K562 (cell line): ENCODE measurements around the gene MOB1A. TPM values are rescaled to one million over a fixed set of nuclear protein-coding genes. Genes with fewer than 3 reads are reported as not detected.

ENCODE experiments used
- ATAC-seq: fragments of 200-7000 bp; cut with Tn5 transposase; 3 replicates; pipeline ENCODE4 v1.9.1; 2020; ENCODE audit warnings: moderate library complexity
- BruUV-seq: library from RNA; stranded (reverse); fragments of 400-500 nt; replicated peaks from 2 replicates; lab custom pipeline; 2021; lab: Mats Ljungman, UMichigan
- CTCF ChIA-PET: fragments of 300-600 bp; formaldehyde crosslinking; extraction: SDS; loops from one replicate; lab custom pipeline; 2021; ENCODE audit warnings: low intra/inter-chr PET ratio; lab: Yijun Ruan, JAX
- POLR2A ChIA-PET: fragments of 300-600, 350-650 bp; sonication (Branson Sonifier 250); formaldehyde crosslinking; extraction: SDS; loops from one replicate; lab custom pipeline; 2021; ENCODE audit warnings: antibody characterized with exemption, inconsistent platforms; lab: Yijun Ruan, JAX
- DNase-seq, 4 experiments: peaks; one replicate each; pipeline versions ENCODE4 v3.0.0 to v3.0.0-alpha.2; 2011 to 2018; ENCODE audit warnings: low spot score in 3 of 4, mixed read lengths in 3 of 4; ENCODE audit errors: extremely low read depth in 1 of 4
- FAIRE-seq: peaks from 2 replicates; lab custom pipeline; 2011; peaks lifted over from hg19 to GRCh38; lab: Jason Lieb, UNC
- H2AFZ ChIP-seq: 2 replicates; pipeline ENCODE4 v1.6.0; 2011; ENCODE audit warnings: low read depth, low read length, control low read depth, inconsistent platforms
- H3K27ac ChIP-seq: fragments of 200-600 bp; 3 replicates; pipeline ENCODE4 v1.8.0; 2011; ENCODE audit warnings: low read depth, mild to moderate bottlenecking, control low read depth, inconsistent platforms, low read length, moderate library complexity, mixed read lengths; ENCODE audit errors: extremely low read depth
- H3K27me3 ChIP-seq, 2 experiments: fragments of 300-600 bp in 1 of 2; 2 replicates in 1 of 2; 3 replicates in 1 of 2; pipeline versions ENCODE4 v1.6.0 to v1.8.0; 2011; ENCODE audit warnings: inconsistent platforms in 2 of 2, low read length in 2 of 2, mild to moderate bottlenecking in 1 of 2, mixed read lengths in 1 of 2, moderate library complexity in 1 of 2; ENCODE audit not compliant: control insufficient read depth in 2 of 2, insufficient read depth in 2 of 2
- H3K36me3 ChIP-seq: fragments of 300-600 bp; 3 replicates; pipeline ENCODE4 v1.8.0; 2011; ENCODE audit warnings: mild to moderate bottlenecking, low read length, inconsistent platforms; ENCODE audit not compliant: control insufficient read depth, insufficient read depth
- H3K4me1 ChIP-seq, 2 experiments: fragments of 200-600 bp in 1 of 2; replicated peaks in 1 of 2; 2 replicates in 1 of 2; 3 replicates in 1 of 2; pipeline versions ENCODE4 v1.5.1 to v1.8.0; 2011; ENCODE audit warnings: inconsistent platforms in 2 of 2, low read length in 2 of 2, mild to moderate bottlenecking in 1 of 2, mixed read lengths in 1 of 2, moderate library complexity in 1 of 2; ENCODE audit not compliant: control insufficient read depth in 2 of 2, insufficient read depth in 2 of 2
- H3K4me2 ChIP-seq: 2 replicates; pipeline ENCODE4 v1.6.1; 2011; ENCODE audit warnings: low read length, control low read depth, inconsistent platforms, mixed read lengths; ENCODE audit not compliant: insufficient read depth
- H3K4me3 ChIP-seq: fragments of 200-600 bp; sonication (generic), shearing (Covaris generic); 2 replicates; pipeline ENCODE4 v1.5.1; 2016; ENCODE audit warnings: control low read depth, inconsistent platforms
- H3K79me2 ChIP-seq: fragments of 200-600 bp; 3 replicates; pipeline ENCODE4 v1.8.0; 2011; ENCODE audit warnings: low read length, inconsistent platforms; ENCODE audit not compliant: control insufficient read depth, insufficient read depth
- H3K9ac ChIP-seq, 2 experiments: 2 replicates each; pipeline versions ENCODE4 v1.6.0 to v1.6.1; 2011; ENCODE audit warnings: low read depth in 2 of 2, low read length in 2 of 2, control low read depth in 1 of 2, inconsistent platforms in 1 of 2, mild to moderate bottlenecking in 1 of 2, mixed read lengths in 1 of 2; ENCODE audit not compliant: insufficient read depth in 1 of 2
- H3K9me1 ChIP-seq: one replicate; pipeline ENCODE4 v1.6.0; 2011; ENCODE audit warnings: inconsistent platforms, mild to moderate bottlenecking, low read length, moderate library complexity; ENCODE audit not compliant: control insufficient read depth, insufficient read depth
- H3K9me3 ChIP-seq: replicated peaks from 2 replicates; pipeline ENCODE4 v1.5.1; 2011; ENCODE audit warnings: low read depth, low read length, inconsistent platforms; ENCODE audit not compliant: control insufficient read depth, insufficient read depth
- H4K20me1 ChIP-seq: replicated peaks from 2 replicates; pipeline ENCODE4 v1.6.1; 2011; ENCODE audit warnings: low read length, inconsistent platforms, mixed read lengths; ENCODE audit not compliant: control insufficient read depth, insufficient read depth
- ELF4 ChIP-seq: fragments of 450-650 bp; formaldehyde crosslinking; IDR thresholded peaks from 2 replicates; pipeline ENCODE4 v1.4.0; 2022; ENCODE audit warnings: missing genetic modification characterization
- L3MBTL2 ChIP-seq: fragments of 450-650 bp; IDR thresholded peaks from 2 replicates; pipeline ENCODE4 v1.6.1; 2016; ENCODE audit warnings: mild to moderate bottlenecking, moderate library complexity
- SRSF9 ChIP-seq: fragments of 200-400 bp; formaldehyde crosslinking; IDR thresholded peaks from 2 replicates; pipeline ENCODE4 v1.6.1; 2017; ENCODE audit warnings: low read depth, low read length, borderline replicate concordance
- XRCC3 ChIP-seq: fragments of 450-650 bp; IDR thresholded peaks from 2 replicates; pipeline ENCODE4 v1.6.1; 2017; ENCODE audit warnings: mild to moderate bottlenecking, moderate library complexity
- ZBTB33 ChIP-seq: sonication (generic); formaldehyde crosslinking; IDR thresholded peaks from 2 replicates; pipeline ENCODE4 v1.8.1; 2023; ENCODE audit warnings: mild to moderate bottlenecking, missing genetic modification reagents
- WGBS: fragments of 100-300 bp; shearing (Covaris generic); methylation state at CpG from one replicate; pipeline ENCODE4 v1.1.6; 2016; ENCODE audit warnings: low coverage, mixed read lengths; ENCODE audit not compliant: insufficient coverage; ENCODE audit errors: missing lambda C conversion rate; 5-methylcytosine and 5-hydroxymethylcytosine counted together
- in situ Hi-C: fragments of 300-500 bp; cut with MboI; formaldehyde crosslinking; loops from 4 replicates; pipeline ENCODE4 v1.15.0; 2018; ENCODE audit warnings: inconsistent platforms, mixed read lengths
- intact Hi-C: fragments of 100-400 bp; cut with micrococcal nuclease; formaldehyde crosslinking; loops from 2 replicates; pipeline ENCODE4 v1.14.2; 2022
- polyA plus RNA-seq, 8 experiments: library from polyadenylated mRNA; depleted of rRNA in 4 of 8; stranded (reverse) in 5 of 8; unstranded in 3 of 8; fragments of >200 nt; fragmentation: Nextera tagmentation in 2 of 8; fragmentation: Illumina TruSeq in 1 of 8; extraction: Ambion mirVana in 2 of 8; extraction: Trizol in 1 of 8; gene quantifications; 2 replicates each; pipeline versions ENCODE4 v1.2.1 to v1.2.3, GENCODE V29; 2011 to 2014; ENCODE audit warnings: inconsistent platforms in 1 of 8, missing spikeins in 1 of 8
- total RNA-seq, 7 experiments: library from RNA; depleted of rRNA in 6 of 7; stranded (reverse); fragments of >200 nt in 6 of 7; fragmentation: Illumina TruSeq in 2 of 7; extraction: Trizol in 2 of 7; gene quantifications; 2 replicates each; pipeline versions ENCODE4 v1.2.1 to v1.2.3, GENCODE V29; 2011 to 2021; ENCODE audit warnings: low replicate concordance in 1 of 7

Gene MOB1A
- total and polyA plus RNA-seq, 9 of the 15 experiments (the other 6 are each of a cell fraction or from before 2014, with no cell fraction given): 24.8 to 100 (median 60.2) TPM

DNA sequence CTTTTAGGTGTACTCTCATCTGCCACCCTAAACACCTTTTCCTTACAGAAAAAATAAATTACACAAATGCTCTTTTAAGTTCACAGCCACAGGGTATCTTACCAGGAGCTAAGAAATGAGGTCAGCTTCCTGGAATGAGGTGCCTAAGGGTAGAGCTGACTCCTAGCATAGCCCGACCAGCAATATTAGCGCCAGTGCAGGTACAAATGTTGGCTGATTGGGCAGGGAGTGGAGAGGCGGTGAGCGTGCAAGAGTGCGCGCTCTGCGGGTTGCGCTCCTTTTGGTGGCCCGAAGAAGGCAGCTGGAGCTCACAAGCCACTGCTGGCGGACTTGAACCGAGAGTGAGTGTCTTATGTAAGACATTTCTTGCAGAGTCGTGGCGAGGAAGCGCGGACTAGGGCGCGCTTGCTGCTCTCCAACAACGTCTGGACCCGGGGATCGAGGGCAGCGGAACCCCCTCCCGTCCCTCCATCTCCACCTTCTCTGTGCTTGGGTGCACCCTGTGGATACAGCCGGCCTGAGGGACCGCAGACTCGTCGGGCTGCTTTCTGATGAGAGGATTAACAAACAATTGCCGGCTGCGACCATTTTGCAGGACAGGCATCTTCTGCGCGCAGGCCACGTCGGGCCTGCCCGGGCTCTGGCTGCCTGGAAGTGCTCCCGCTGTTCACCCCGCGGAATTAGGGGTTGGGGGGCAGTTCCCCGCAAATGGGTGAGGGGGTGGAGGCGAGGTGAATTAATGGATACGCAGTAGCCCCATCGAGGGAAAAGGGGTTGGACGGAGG is 48.3 kb downstream of the MOB1A start:
- ChIA-PET POLR2A (no interaction called here), CTCF (no interaction called here)

More for the DNA sequence above, 48.3 kb downstream of the MOB1A start:
- TF ChIP-seq SRSF9 (no peak), ELF4 (CRISPR knock-in tag) (no peak), ZBTB33 (CRISPR knock-in tag) (peak; percentile 78), L3MBTL2 (no peak), XRCC3 (no peak)
- Histone ChIP-seq H3K4me1 (peaks cover 16 to 26% of the 10 kb centered on the region in 2 experiments; a peak in 4 of 5 replicates), H3K4me2 (no peak overlapping the region), H3K9me3 (no peaks in the 10 kb centered on the region), H3K27me3 (no peaks in the 10 kb centered on the region), H3K4me3 (no peak overlapping the region), H3K27ac (no peak overlapping the region), H3K9ac (no peak overlapping the region), H3K9me1 (no peaks in the 10 kb centered on the region), H3K36me3 (peaks cover 20% of the 10 kb centered on the region; the same call in 2 of the 3 replicates), H4K20me1 (no peaks in the 10 kb centered on the region), H2AFZ (no peak overlapping the region), H3K79me2 (no peaks in the 10 kb centered on the region)
- no peak for DNase-seq
- FAIRE-seq: no peak
- in situ Hi-C loops: no loop called here
- no peak for ATAC-seq
- intact Hi-C loops: no loop called here
- WGBS: 86% methylated on average over 24 of the region's 41 CpGs
- BruUV-seq: no TSS peak
